ENCODE data around the gene KCNIP4.

GRCh38 chr4:21271439-21272052, 677.0 kb downstream of the KCNIP4 start:
- TF ChIP-seq LEF1 (IDR thresholded peaks at IDR 0.05; ENCODE audit: borderline replicate concordance) (no peak), HDGF (IDR thresholded peaks at IDR 0.05; ENCODE audit: borderline replicate concordance) (no peak), SP1 (IDR thresholded peaks at IDR 0.05) (no peak), FOXA1 (IDR thresholded peaks at IDR 0.05) (no peak), SUZ12 (IDR thresholded peaks at IDR 0.05) (no peak), TARDBP (IDR thresholded peaks at IDR 0.05) (no peak)

Data from HEK293T (cell line).